SK-N-SH (cell line): ENCODE data around the gene RNF212. TPM values are rescaled to one million over a fixed set of nuclear protein-coding genes. Genes with fewer than 3 reads are reported as not detected.
A peak's percentile ranks its signal among the peaks of the same experiment; 100 is the strongest.

ENCODE experiments used
- CTCF ChIA-PET: fragments of 300-600, 350-600 bp; formaldehyde crosslinking; extraction: SDS; loops from one replicate; lab custom pipeline; 2021; lab: Yijun Ruan, JAX
- POLR2A ChIA-PET: fragments of 350-600 bp; sonication (Branson Sonifier 250); formaldehyde crosslinking; extraction: SDS; loops from one replicate; lab custom pipeline; 2020; ENCODE audit warnings: antibody characterized with exemption, inconsistent platforms; lab: Yijun Ruan, JAX
- DNase-seq: peaks from one replicate; pipeline ENCODE4 v3.0.0; 2012
- H2AFZ ChIP-seq: fragments of 200-600 bp; sonication (generic); 2 replicates; pipeline ENCODE4 v1.8.1; 2016; ENCODE audit warnings: antibody characterized with exemption, mild to moderate bottlenecking, low read depth
- H3F3A ChIP-seq: fragments of 200-600 bp; sonication (generic); replicated peaks from 2 replicates; pipeline ENCODE3; 2016; ENCODE audit warnings: antibody characterized with exemption, mild to moderate bottlenecking; ENCODE audit not compliant: insufficient read depth
- H3K27ac ChIP-seq, 2 experiments: fragments of 200-500 bp in 1 of 2; fragments of 200-600 bp in 1 of 2; sonication (Bioruptor generic) in 1 of 2; sonication (generic), shearing (Covaris generic) in 1 of 2; 2 replicates each; pipeline versions ENCODE4 v1.5.1 to v1.6.1; 2014 to 2016; ENCODE audit warnings: low read depth in 2 of 2, inconsistent platforms in 1 of 2, low read length in 1 of 2, mild to moderate bottlenecking in 1 of 2, mixed read lengths in 1 of 2
- H3K27me3 ChIP-seq: fragments of 200-600 bp; sonication (generic), shearing (Covaris generic); 2 replicates; pipeline ENCODE4 v1.6.1; 2016; ENCODE audit warnings: mixed run types; ENCODE audit not compliant: insufficient read depth
- H3K36me3 ChIP-seq, 2 experiments: fragments of 200-500 bp in 1 of 2; fragments of 200-600 bp in 1 of 2; sonication (Bioruptor generic) in 1 of 2; sonication (generic) in 1 of 2; replicated peaks in 1 of 2; 2 replicates each; pipeline versions ENCODE3 to v1.5.1; 2014 to 2016; ENCODE audit warnings: low read length in 1 of 2, mild to moderate bottlenecking in 1 of 2; ENCODE audit not compliant: insufficient read depth in 2 of 2, control insufficient read depth in 1 of 2
- H3K4me1 ChIP-seq, 2 experiments: fragments of 200-500 bp in 1 of 2; fragments of 200-600 bp in 1 of 2; sonication (Bioruptor generic) in 1 of 2; sonication (generic), shearing (Covaris generic) in 1 of 2; 2 replicates each; pipeline versions ENCODE4 v1.5.1 to v1.6.1; 2014 to 2016; ENCODE audit warnings: low read depth in 1 of 2, low read length in 1 of 2, mixed run types in 1 of 2; ENCODE audit not compliant: insufficient read depth in 2 of 2, control insufficient read depth in 1 of 2
- H3K4me2 ChIP-seq: fragments of 200-600 bp; sonication (generic), shearing (Covaris generic); 2 replicates; pipeline ENCODE4 v1.6.1; 2017; ENCODE audit warnings: mixed run types
- H3K4me3 ChIP-seq, 2 experiments: fragments of 200-500 bp in 1 of 2; fragments of 200-600 bp in 1 of 2; sonication (Bioruptor generic) in 1 of 2; sonication (generic), shearing (Covaris generic) in 1 of 2; 2 replicates each; pipeline versions ENCODE4 v1.5.1 to v1.8.1; 2014 to 2016; ENCODE audit warnings: low read depth in 2 of 2, inconsistent platforms in 1 of 2, low read length in 1 of 2, mild to moderate bottlenecking in 1 of 2, mixed read lengths in 1 of 2, moderate library complexity in 1 of 2
- H3K79me2 ChIP-seq: fragments of 200-600 bp; sonication (generic); 2 replicates; pipeline ENCODE4 v1.8.1; 2017; ENCODE audit warnings: mild to moderate bottlenecking; ENCODE audit not compliant: insufficient read depth
- H3K9ac ChIP-seq: fragments of 200-600 bp; sonication (generic); 2 replicates; pipeline ENCODE4 v1.6.1; 2017; ENCODE audit warnings: mixed run types
- H3K9me2 ChIP-seq: fragments of 200-600 bp; sonication (generic); 2 replicates; pipeline ENCODE4 v1.6.1; 2017; ENCODE audit warnings: mixed run types
- H3K9me3 ChIP-seq: fragments of 200-600 bp; sonication (generic); 2 replicates; pipeline ENCODE4 v1.6.1; 2017; ENCODE audit warnings: mixed run types, mild to moderate bottlenecking, moderate library complexity
- H4K20me1 ChIP-seq: fragments of 200-600 bp; sonication (generic); 2 replicates; pipeline ENCODE4 v1.6.1; 2017; ENCODE audit warnings: mild to moderate bottlenecking, mixed run types; ENCODE audit not compliant: insufficient read depth
- FOXJ3 ChIP-seq: sonication (generic); formaldehyde crosslinking; IDR thresholded peaks from 2 replicates; pipeline ENCODE4 v1.5.1; 2020; ENCODE audit warnings: mild to moderate bottlenecking, missing genetic modification reagents
- JUND ChIP-seq: IDR thresholded peaks from 2 replicates; pipeline ENCODE4 v1.4.0; 2012
- MEF2A ChIP-seq: IDR thresholded peaks from 2 replicates; pipeline ENCODE4 v1.4.0; 2012; ENCODE audit warnings: low read depth, borderline replicate concordance
- SIN3A ChIP-seq: IDR thresholded peaks from 2 replicates; pipeline ENCODE4 v1.6.1; 2012; ENCODE audit warnings: low read depth, mild to moderate bottlenecking, low read length, moderate library complexity, borderline replicate concordance
- SMC3 ChIP-seq: IDR thresholded peaks from 2 replicates; pipeline ENCODE4 v1.6.1; 2012; ENCODE audit warnings: low read depth, low read length, improper control_type of control experiment
- TEAD4 ChIP-seq: IDR thresholded peaks from 2 replicates; pipeline ENCODE4 v1.4.0; 2012; ENCODE audit warnings: mild to moderate bottlenecking, borderline replicate concordance; ENCODE audit not compliant: insufficient read depth
- WGBS: methylation state at CpG from one replicate; pipeline ENCODE4 v1.1.6; 2017; ENCODE audit warnings: low lambda C conversion rate; 5-methylcytosine and 5-hydroxymethylcytosine counted together
- polyA plus RNA-seq, 3 experiments: library from polyadenylated mRNA; depleted of rRNA; stranded (reverse); fragments of >200 nt; gene quantifications; 2 replicates each; pipeline ENCODE4 v1.2.3, GENCODE V29; 2012
- TF ChIP-seq, protein P1 (sequence below): IDR thresholded peaks from 2 replicates; pipeline ENCODE4 v1.4.0; 2012; ENCODE audit warnings: low read depth, borderline replicate concordance
- TF ChIP-seq, protein P2 (sequence below): fragments of 150-350 bp; IDR thresholded peaks from 2 replicates; pipeline ENCODE4 v1.6.1; 2017; ENCODE audit warnings: antibody characterized with exemption, low read length, low read depth, borderline replicate concordance

Gene RNF212
- polyA plus RNA-seq, 1 of the 3 experiments (the other 2 are of a cell fraction), result 7.0 TPM

DNA sequence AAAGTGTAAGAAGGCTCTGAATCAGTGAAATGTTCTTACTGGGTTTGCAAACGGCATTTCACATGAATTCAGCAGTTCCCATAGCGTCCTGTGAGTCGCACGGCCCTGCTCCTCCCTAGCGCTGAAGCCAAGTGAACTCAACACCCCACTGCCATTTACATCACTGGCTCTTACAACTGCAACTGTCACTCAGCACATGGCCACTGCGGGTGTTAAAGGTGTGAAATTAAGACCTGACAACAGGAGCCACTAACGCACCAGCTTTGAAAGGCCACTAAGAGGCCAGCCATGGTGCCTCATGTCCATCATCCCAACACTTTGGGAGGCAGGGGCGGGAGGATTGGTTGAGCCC is 31.7 kb downstream of the RNF212 start:
- no peak overlapping the region for H2AFZ ChIP-seq
- no peaks in the 10 kb centered on the region for H3F3A ChIP-seq
- H3K4me2 ChIP-seq, result peak overlapping the region; percentile 48; the same call in 1 of the 2 replicates
- H3K27me3 ChIP-seq, result peaks cover 54% of the 10 kb centered on the region
- H3K9me2 ChIP-seq, result no peaks in the 10 kb centered on the region
- H3K4me1 ChIP-seq, result no peaks in the 10 kb centered on the region; a peak in 1 of 4 replicates
- H4K20me1 ChIP-seq, result no peaks in the 10 kb centered on the region
- no peak overlapping the region for H3K27ac ChIP-seq
- no peaks in the 10 kb centered on the region for H3K79me2 ChIP-seq
- TF ChIP-seq, protein P1, sequence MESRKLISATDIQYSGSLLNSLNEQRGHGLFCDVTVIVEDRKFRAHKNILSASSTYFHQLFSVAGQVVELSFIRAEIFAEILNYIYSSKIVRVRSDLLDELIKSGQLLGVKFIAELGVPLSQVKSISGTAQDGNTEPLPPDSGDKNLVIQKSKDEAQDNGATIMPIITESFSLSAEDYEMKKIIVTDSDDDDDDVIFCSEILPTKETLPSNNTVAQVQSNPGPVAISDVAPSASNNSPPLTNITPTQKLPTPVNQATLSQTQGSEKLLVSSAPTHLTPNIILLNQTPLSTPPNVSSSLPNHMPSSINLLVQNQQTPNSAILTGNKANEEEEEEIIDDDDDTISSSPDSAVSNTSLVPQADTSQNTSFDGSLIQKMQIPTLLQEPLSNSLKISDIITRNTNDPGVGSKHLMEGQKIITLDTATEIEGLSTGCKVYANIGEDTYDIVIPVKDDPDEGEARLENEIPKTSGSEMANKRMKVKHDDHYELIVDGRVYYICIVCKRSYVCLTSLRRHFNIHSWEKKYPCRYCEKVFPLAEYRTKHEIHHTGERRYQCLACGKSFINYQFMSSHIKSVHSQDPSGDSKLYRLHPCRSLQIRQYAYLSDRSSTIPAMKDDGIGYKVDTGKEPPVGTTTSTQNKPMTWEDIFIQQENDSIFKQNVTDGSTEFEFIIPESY, result no peak
- TF ChIP-seq JUND (no peak), SMC3 (no peak), TEAD4 (no peak), SIN3A (no peak), FOXJ3 (CRISPR knock-in tag) (no peak)
- CTCF ChIA-PET, result interaction anchor here (1.8 kb wide), 1 partner anchor 9 kb away, joined by 4 read pairs; no protein-coding TSS in a partner anchor
- H3K36me3 ChIP-seq, result no peaks in the 10 kb centered on the region
- DNase-seq, result no peak
- H3K9me3 ChIP-seq, result no peaks in the 10 kb centered on the region
- H3K9ac ChIP-seq, result no peak overlapping the region
- no peak overlapping the region for H3K4me3 ChIP-seq
- WGBS, result 56% methylated on average over 7 of the region's 8 CpGs
- POLR2A ChIA-PET, result no interaction called here

DNA sequence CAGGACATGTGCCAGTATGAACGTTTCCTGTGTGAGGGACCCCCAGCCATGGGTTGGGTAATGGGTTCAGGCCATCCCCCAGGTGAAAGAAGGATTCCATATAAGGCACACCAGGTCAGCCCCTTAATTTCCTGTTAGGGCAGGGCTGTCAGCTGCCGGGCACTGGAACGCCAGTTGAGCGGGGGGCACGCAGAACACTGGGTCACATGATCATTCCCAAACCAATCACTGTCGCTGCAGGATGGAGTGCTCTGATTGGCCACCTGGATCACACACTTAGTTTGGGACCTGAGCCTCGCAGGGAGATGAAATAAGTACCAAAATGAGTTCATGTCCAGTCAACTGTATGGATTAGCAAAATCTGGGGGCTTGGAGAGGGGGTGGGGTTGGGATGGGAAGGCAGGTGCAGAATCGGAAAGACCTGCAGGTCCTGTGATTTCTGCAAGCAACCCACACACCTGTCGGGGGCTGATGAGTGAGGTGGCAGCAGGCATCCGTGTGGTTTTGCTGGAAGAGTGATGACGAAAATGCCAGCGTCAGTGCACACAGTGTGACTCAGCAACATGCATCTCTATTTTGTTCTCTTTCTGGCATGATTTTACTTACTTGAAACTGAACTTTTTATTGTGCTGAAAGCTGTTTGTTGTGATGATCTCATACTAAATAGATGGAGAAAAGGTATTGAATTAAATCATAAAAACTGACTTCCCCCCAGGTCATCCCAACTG is 32.2 kb downstream of the RNF212 start:
- H3K9ac ChIP-seq, result no peak overlapping the region
- no peaks in the 10 kb centered on the region; a peak in 1 of 4 replicates for H3K4me1 ChIP-seq
- no peak for DNase-seq
- H2AFZ ChIP-seq, result no peak overlapping the region
- no peaks in the 10 kb centered on the region for H4K20me1 ChIP-seq
- CTCF ChIA-PET, result interaction anchor here (1.0 to 1.8 kb wide), 2 partner anchors 8 to 11 kb away, joined by 3 to 4 read pairs; no protein-coding TSS in a partner anchor
- no peaks in the 10 kb centered on the region for H3F3A ChIP-seq
- no peaks in the 10 kb centered on the region for H3K9me2 ChIP-seq
- H3K79me2 ChIP-seq, result no peaks in the 10 kb centered on the region
- POLR2A ChIA-PET, result no interaction called here
- TF ChIP-seq, protein P2, sequence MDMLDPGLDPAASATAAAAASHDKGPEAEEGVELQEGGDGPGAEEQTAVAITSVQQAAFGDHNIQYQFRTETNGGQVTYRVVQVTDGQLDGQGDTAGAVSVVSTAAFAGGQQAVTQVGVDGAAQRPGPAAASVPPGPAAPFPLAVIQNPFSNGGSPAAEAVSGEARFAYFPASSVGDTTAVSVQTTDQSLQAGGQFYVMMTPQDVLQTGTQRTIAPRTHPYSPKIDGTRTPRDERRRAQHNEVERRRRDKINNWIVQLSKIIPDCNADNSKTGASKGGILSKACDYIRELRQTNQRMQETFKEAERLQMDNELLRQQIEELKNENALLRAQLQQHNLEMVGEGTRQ, result no peak
- no peak for TF ChIP-seq MEF2A
- no peak overlapping the region; the same call in 1 of the 2 replicates for H3K4me2 ChIP-seq
- H3K9me3 ChIP-seq, result no peaks in the 10 kb centered on the region
- no peak overlapping the region for H3K4me3 ChIP-seq
- WGBS, result 37% methylated on average over 12 of the region's 12 CpGs
- H3K36me3 ChIP-seq, result no peaks in the 10 kb centered on the region
- peaks cover 60% of the 10 kb centered on the region for H3K27me3 ChIP-seq
- H3K27ac ChIP-seq, result no peak overlapping the region
